Measurements from ENCODE around the gene ALK.

- TF ChIP-seq POLR2AphosphoS5 (IDR thresholded peaks at IDR 0.05) = no peak
- TF ChIP-seq POLR2A (IDR thresholded peaks at IDR 0.05; ENCODE audit: low read depth) = no peak
Observed at GRCh38 chr2:29426354-29426753, 495.0 kb downstream of the ALK start.

All from esophagus muscularis mucosa (tissue), 2 donors.